ENCODE results near the gene HBM. TPM values are rescaled to one million over a fixed set of nuclear protein-coding genes. Genes with fewer than 3 reads are reported as not detected.
"Not testable (repeated sequence)": the region's sequence is repeated elsewhere in the genome, so short reads cannot be mapped to it uniquely, and the experiment has no call there.

Gene HBM
- total RNA-seq, 1 donor: not detected

GRCh38 chr16:144797-145252 lies 21.0 kb upstream of the HBM start:
- no peak for TF ChIP-seq CTCF (IDR thresholded peaks at IDR 0.05; ENCODE audit: extremely low read depth, low read depth, low read length)
- Histone ChIP-seq H3K36me3 (ENCODE audit: insufficient read depth, low read length) (no peaks in the 10 kb centered on the region), H3K79me2 (ENCODE audit: insufficient read depth, low read length) (no peaks in the 10 kb centered on the region), H3K4me3 (ENCODE audit: insufficient read depth, low read length) (no peak overlapping the region), H3K27ac (ENCODE audit: low read depth, low read length) (no peak overlapping the region), H3K4me2 (ENCODE audit: insufficient read depth, low read length) (no peak overlapping the region), H3K27me3 (ENCODE audit: insufficient read depth, low read length) (peaks cover 3% of the 10 kb centered on the region), H4K20me1 (ENCODE audit: insufficient read depth, low read length) (no peaks in the 10 kb centered on the region), H2AFZ (ENCODE audit: low read length) (no peak overlapping the region), H3K9me3 (ENCODE audit: low read depth, low read length) (no peaks in the 10 kb centered on the region), H3K4me1 (ENCODE audit: insufficient read depth, low read length) (peaks cover 8% of the 10 kb centered on the region)
- DNase-seq (ENCODE audit: insufficient read length, low spot score, missing footprints): no peak

GRCh38 chr16:146646-147045 lies 19.1 kb upstream of the HBM start:
- no peaks in the 10 kb centered on the region for H3K9me3 ChIP-seq (ENCODE audit: low read depth, low read length)
- H3K4me1 ChIP-seq (ENCODE audit: insufficient read depth, low read length): peaks cover 8% of the 10 kb centered on the region
- H3K4me3 ChIP-seq (ENCODE audit: insufficient read depth, low read length): no peak overlapping the region
- H3K36me3 ChIP-seq (ENCODE audit: insufficient read depth, low read length): no peaks in the 10 kb centered on the region
- H3K27ac ChIP-seq (ENCODE audit: low read depth, low read length): no peak overlapping the region
- no peak overlapping the region for H3K4me2 ChIP-seq (ENCODE audit: insufficient read depth, low read length)
- H2AFZ ChIP-seq (ENCODE audit: low read length): no peak overlapping the region
- DNase-seq (ENCODE audit: insufficient read length, low spot score, missing footprints): no peak
- H3K27me3 ChIP-seq (ENCODE audit: insufficient read depth, low read length): peaks cover 3% of the 10 kb centered on the region
- no peaks in the 10 kb centered on the region for H3K79me2 ChIP-seq (ENCODE audit: insufficient read depth, low read length)
- TF ChIP-seq CTCF (IDR thresholded peaks at IDR 0.05; ENCODE audit: extremely low read depth, low read depth, low read length): no peak
- no peaks in the 10 kb centered on the region for H4K20me1 ChIP-seq (ENCODE audit: insufficient read depth, low read length)

- no peak for TF ChIP-seq CTCF (IDR thresholded peaks at IDR 0.05; ENCODE audit: extremely low read depth, low read depth, low read length)
- Histone ChIP-seq H3K4me1 (ENCODE audit: insufficient read depth, low read length) (peaks cover 8% of the 10 kb centered on the region), H3K27ac (ENCODE audit: low read depth, low read length) (no peak overlapping the region), H2AFZ (ENCODE audit: low read length) (peak overlapping the region; percentile 12), H3K4me3 (ENCODE audit: insufficient read depth, low read length) (no peak overlapping the region), H3K9me3 (ENCODE audit: low read depth, low read length) (no peaks in the 10 kb centered on the region), H3K79me2 (ENCODE audit: insufficient read depth, low read length) (no peaks in the 10 kb centered on the region), H3K27me3 (ENCODE audit: insufficient read depth, low read length) (peaks cover 3% of the 10 kb centered on the region), H4K20me1 (ENCODE audit: insufficient read depth, low read length) (no peaks in the 10 kb centered on the region), H3K36me3 (ENCODE audit: insufficient read depth, low read length) (no peaks in the 10 kb centered on the region), H3K4me2 (ENCODE audit: insufficient read depth, low read length) (peak overlapping the region; percentile 48)
- peak; percentile 90 for DNase-seq (ENCODE audit: insufficient read length, low spot score, missing footprints)
Measured at GRCh38 chr16:149024-149660, 16.6 kb upstream of the HBM start.

- Histone ChIP-seq H3K36me3 (ENCODE audit: insufficient read depth, low read length) (no peaks in the 10 kb centered on the region), H3K9me3 (ENCODE audit: low read depth, low read length) (no peaks in the 10 kb centered on the region), H3K79me2 (ENCODE audit: insufficient read depth, low read length) (no peaks in the 10 kb centered on the region), H3K4me1 (ENCODE audit: insufficient read depth, low read length) (peaks cover 13% of the 10 kb centered on the region), H3K4me2 (ENCODE audit: insufficient read depth, low read length) (no peak within 1 kb of the TSS), H2AFZ (ENCODE audit: low read length) (no peak within 1 kb of the TSS), H3K4me3 (ENCODE audit: insufficient read depth, low read length) (no peak within 1 kb of the TSS), H4K20me1 (ENCODE audit: insufficient read depth, low read length) (no peaks in the 10 kb centered on the region), H3K27ac (ENCODE audit: low read depth, low read length) (no peak within 1 kb of the TSS), H3K27me3 (ENCODE audit: insufficient read depth, low read length) (peaks cover 20% of the 10 kb centered on the region)
- TF ChIP-seq CTCF (IDR thresholded peaks at IDR 0.05; ENCODE audit: extremely low read depth, low read depth, low read length): no peak
- no peak for DNase-seq (ENCODE audit: insufficient read length, low spot score, missing footprints)
Measured at GRCh38 chr16:152141-153128, 13.3 kb upstream of the HBM start, which contains the start of gene HBZ. HBZ (plus strand) TSS chr16:152644; CDS start chr16:152910, 266 bp downstream.

- Histone ChIP-seq H3K27me3 (ENCODE audit: insufficient read depth, low read length) (peaks cover 24% of the 10 kb centered on the region), H3K4me1 (ENCODE audit: insufficient read depth, low read length) (peaks cover 13% of the 10 kb centered on the region)
- not testable (repeated sequence) for H3K9me3 ChIP-seq (ENCODE audit: low read depth, low read length); H3K79me2 ChIP-seq (ENCODE audit: insufficient read depth, low read length); H3K27ac ChIP-seq (ENCODE audit: low read depth, low read length); DNase-seq (ENCODE audit: insufficient read length, low spot score, missing footprints); H3K4me2 ChIP-seq (ENCODE audit: insufficient read depth, low read length); H2AFZ ChIP-seq (ENCODE audit: low read length); H4K20me1 ChIP-seq (ENCODE audit: insufficient read depth, low read length); H3K4me3 ChIP-seq (ENCODE audit: insufficient read depth, low read length); H3K36me3 ChIP-seq (ENCODE audit: insufficient read depth, low read length)
Measured at GRCh38 chr16:153129-153521, 12.7 kb upstream of the HBM start.
